D721Med (cell line): ENCODE measurements around the gene DAGLA.

Experiments
- DNase-seq: peaks from one replicate; pipeline ENCODE4 v3.0.0; 2011; ENCODE audit warnings: low spot score; ENCODE audit not compliant: insufficient read length
- FAIRE-seq: peaks from 2 replicates; lab custom pipeline; 2011; peaks lifted over from hg19 to GRCh38; lab: Jason Lieb, UNC
- TF ChIP-seq, protein P1 (sequence below): IDR thresholded peaks from 2 replicates; pipeline ENCODE4 v1.5.1; 2012; ENCODE audit warnings: mild to moderate bottlenecking, control low read depth; ENCODE audit not compliant: insufficient read depth; ENCODE audit errors: missing control alignments

DAGLA gene

DNA sequence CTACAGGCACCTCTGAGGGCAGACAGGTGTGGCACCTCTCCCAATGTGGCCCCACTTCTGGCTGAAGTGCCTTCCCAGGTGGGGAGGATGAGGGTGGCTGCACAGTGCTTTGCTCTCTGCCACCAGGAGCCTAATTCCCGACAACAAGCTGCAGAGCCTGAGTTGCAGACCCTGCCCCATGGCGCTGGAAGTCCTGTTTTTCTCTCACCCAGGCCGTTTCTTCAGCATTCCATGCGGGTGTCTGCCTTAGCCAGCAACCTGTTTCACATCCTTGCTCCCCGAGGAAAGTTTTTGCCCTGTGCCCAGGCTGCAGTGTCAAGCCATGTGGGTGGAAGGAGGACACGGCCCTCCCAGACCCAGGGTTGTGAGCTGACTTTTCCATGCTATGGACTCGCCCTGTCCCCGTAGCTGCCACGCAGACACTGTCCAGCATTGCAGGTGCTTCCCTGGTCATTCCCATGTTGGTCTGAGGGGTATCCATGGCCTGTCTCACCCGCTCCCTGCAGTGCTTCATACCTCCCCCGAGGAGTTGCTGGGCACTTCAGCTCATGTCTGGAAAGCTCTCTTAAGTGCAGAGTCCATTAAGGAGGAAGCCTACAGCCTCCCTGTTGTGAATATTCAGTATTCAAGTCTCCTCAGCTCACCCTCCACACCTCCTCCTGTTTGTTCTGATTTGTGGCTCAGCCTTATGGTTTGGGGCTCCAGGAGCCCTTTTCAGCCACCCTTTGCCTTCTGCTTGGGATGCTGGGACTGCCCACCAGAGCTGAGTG lies 2.9 kb downstream of the DAGLA start:
- FAIRE-seq (no peak), DNase-seq (no peak)
- TF ChIP-seq, protein P1, sequence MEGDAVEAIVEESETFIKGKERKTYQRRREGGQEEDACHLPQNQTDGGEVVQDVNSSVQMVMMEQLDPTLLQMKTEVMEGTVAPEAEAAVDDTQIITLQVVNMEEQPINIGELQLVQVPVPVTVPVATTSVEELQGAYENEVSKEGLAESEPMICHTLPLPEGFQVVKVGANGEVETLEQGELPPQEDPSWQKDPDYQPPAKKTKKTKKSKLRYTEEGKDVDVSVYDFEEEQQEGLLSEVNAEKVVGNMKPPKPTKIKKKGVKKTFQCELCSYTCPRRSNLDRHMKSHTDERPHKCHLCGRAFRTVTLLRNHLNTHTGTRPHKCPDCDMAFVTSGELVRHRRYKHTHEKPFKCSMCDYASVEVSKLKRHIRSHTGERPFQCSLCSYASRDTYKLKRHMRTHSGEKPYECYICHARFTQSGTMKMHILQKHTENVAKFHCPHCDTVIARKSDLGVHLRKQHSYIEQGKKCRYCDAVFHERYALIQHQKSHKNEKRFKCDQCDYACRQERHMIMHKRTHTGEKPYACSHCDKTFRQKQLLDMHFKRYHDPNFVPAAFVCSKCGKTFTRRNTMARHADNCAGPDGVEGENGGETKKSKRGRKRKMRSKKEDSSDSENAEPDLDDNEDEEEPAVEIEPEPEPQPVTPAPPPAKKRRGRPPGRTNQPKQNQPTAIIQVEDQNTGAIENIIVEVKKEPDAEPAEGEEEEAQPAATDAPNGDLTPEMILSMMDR, result no peak

DNA sequence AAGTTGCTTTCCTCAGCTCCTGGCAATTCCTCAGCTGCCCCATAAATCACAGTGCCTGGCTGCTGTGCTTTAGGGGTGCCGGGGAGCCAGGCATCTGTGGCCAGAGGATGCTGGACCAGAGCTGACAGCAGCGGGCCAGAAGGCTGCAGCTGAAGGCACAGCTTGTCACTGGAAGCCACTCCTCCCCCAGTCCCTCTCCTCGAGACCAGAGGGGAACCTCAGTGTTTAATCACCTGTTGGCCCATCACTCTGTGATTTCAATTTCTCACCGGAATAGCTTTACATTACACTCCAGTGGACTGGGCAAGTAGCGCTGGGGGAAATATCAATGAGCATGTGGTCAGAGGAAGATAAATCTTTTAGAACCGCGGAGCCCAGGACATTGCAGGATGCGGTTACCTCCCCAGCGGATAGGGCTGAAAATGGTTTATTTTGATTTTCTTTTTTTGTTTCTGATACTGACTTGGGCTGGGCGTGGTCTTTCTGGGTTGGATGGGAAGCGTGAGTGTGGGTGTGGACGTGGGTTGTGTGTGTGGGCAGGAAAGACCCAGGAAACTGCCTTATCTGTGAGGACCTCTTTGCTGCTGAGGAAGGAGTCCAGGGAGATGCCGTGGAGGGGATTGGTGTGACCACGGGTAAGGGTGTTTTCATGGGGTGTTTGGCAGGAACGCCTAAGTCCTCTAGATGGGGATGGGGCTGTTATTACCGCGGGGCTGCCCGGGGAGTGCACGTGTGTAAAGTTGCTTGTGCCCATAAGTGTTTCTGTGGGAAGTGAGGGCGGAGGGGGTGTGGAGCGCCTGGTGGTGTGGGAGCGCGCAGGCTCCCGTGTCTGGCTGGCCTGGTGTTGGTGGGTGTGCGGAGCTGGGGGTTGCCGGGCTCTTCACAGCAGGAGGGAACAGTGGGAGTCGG lies 4.0 kb downstream of the DAGLA start:
- TF ChIP-seq, protein P1, result no peak
- FAIRE-seq, result no peak

DNA sequence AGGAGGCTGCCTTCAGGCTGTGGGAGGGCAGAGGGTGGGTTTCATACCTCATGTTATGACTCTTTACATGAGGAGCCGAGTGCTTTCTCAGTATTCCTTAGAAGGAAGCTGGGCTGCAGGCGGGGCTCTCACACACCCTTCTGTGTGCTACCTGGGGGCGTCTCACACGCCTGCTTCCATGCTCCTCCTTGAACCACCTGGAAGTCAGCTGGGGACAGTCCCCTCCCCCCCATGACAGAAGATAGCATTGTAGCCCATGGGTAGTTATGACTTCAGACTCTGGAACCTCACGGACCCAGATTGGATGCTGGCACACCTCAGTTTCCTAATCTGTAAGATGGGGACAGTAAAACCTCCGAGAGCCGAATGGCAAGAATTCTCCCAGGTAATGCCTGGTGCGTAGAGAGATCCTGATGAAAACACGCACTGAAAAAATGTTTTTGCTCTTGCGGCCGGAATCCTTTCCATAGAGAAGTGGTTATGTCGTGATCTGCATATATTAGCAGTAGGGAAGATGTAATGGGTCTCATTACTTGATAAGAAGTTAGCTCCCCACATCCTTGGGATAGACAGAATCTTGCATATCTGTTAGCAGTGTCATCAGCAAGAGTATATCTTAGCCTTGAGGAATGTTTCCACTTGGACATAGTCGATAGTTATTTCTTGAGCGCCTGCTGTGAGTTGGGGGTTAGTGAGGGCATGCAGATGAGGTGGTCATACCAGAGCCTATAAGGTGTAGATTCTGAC lies 4.9 kb downstream of the DAGLA start:
- DNase-seq (no peak), FAIRE-seq (no peak)
- TF ChIP-seq, protein P1, result no peak

More for the DNA sequence above, 4.0 kb downstream of the DAGLA start:
- DNase-seq, result no peak

DNA sequence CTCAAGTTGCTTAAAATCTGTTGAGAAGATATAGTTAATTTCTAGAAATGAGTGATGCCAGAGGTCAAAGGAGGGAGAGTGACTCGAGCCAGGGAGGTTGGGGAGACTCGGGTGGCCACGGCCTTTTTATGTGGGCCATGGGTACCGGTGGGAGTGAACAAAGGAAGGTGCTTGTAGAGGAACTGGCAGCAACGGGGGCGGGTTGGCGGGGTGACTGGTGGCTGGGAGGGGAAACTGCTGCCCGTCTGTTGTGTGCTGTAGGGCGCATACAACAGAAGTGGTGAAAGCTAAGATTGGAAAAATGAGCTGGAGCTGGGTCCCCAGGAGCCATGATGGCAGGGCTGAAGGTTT lies 5.4 kb downstream of the DAGLA start:
- TF ChIP-seq, protein P1, result no peak
- no peak for DNase-seq
- no peak for FAIRE-seq

DNA sequence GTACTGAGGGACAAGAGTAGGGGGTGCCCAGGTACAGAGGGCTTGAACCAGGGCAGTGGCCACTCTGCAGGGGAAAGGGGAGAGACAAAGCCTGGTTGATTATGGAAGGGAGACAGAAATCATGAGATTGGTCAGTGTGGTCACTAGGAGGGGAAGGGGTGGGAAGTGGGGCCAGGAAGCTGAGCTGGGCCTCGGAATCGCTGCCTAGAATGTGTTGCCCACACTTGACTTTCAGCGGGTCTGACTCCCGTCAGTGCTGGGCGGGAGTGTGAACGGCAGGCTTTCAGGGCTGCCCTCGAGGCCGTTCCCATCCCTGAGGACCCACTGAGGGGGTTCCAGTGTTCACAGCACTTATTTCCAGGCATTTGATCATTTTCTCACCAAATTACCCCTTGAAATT lies 5.9 kb downstream of the DAGLA start:
- TF ChIP-seq, protein P1, result no peak
- DNase-seq, result no peak
- FAIRE-seq, result no peak

DNA sequence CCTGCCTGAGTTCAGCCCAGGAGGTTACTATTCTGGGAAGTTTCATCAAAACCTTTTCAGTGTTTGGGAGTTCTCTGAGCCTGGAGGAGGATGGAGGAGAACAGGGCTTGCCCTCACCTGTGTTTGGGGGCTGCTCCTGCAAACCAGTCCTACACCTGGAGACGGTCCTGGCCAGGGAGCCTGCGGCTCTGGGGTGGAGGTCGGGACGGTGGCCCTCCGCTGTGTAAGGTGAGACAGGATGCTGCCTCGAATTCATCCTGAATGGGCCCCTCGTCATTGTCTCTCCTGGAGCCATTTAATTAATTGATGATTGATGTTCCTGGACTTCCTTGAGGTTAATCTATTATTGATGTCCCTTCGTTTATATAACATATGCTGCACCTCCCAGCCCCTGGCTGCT lies 6.3 kb downstream of the DAGLA start:
- no peak for FAIRE-seq
- TF ChIP-seq, protein P1, result no peak
- DNase-seq, result no peak
